Lung (tissue), 12 donors: ENCODE measurements around the gene ARHGEF2. TPM values are rescaled to one million over a fixed set of nuclear protein-coding genes. Genes with fewer than 3 reads are reported as not detected.

Experiments used
- ATAC-seq: fragments of 200-7000 bp; cut with Tn5 transposase; one replicate; pipeline ENCODE4 v1.9.1; 2020; ENCODE audit warnings: moderate number of reproducible peaks; ENCODE audit not compliant: insufficient read depth, low FRiP score
- DNase-seq, 3 donors: peaks; one replicate each; pipeline ENCODE4 v3.0.0-alpha.2; 2013 to 2017
- H3K27ac ChIP-seq, 2 donors: one replicate each; pipeline ENCODE4 v1.5.1; 2013; ENCODE audit warnings: mild to moderate bottlenecking in 2 of 2, moderate library complexity in 2 of 2, control low read depth in 1 of 2, inconsistent platforms in 1 of 2, low read depth in 1 of 2, low read length in 1 of 2
- H3K27me3 ChIP-seq, 3 donors: one replicate each; pipeline ENCODE4 v1.5.1; 2013; ENCODE audit warnings: low read length in 2 of 3; ENCODE audit not compliant: control insufficient read depth in 3 of 3, insufficient read depth in 3 of 3
- H3K36me3 ChIP-seq, 4 donors: one replicate each; pipeline ENCODE4 v1.5.1; 2013; ENCODE audit warnings: low read length in 4 of 4, mild to moderate bottlenecking in 1 of 4, moderate library complexity in 1 of 4; ENCODE audit not compliant: control insufficient read depth in 4 of 4, insufficient read depth in 4 of 4
- H3K4me1 ChIP-seq, 5 donors: one replicate each; pipeline ENCODE4 v1.5.1; 2013; ENCODE audit warnings: low read length in 5 of 5, mild to moderate bottlenecking in 2 of 5, moderate library complexity in 1 of 5; ENCODE audit not compliant: control insufficient read depth in 5 of 5, insufficient read depth in 5 of 5
- H3K4me3 ChIP-seq: one replicate; pipeline ENCODE4 v1.5.1; 2013; ENCODE audit warnings: mild to moderate bottlenecking, control low read depth, moderate library complexity
- H3K9ac ChIP-seq, 2 donors: one replicate each; pipeline ENCODE4 v1.5.1; 2013; ENCODE audit warnings: low read length in 2 of 2, control low read depth in 1 of 2; ENCODE audit not compliant: insufficient read depth in 1 of 2
- H3K9me3 ChIP-seq, 4 donors: one replicate each; pipeline ENCODE4 v1.5.1; 2013; ENCODE audit warnings: low read length in 3 of 4, mild to moderate bottlenecking in 1 of 4, moderate library complexity in 1 of 4; ENCODE audit not compliant: control insufficient read depth in 4 of 4, insufficient read depth in 3 of 4
- CTCF ChIP-seq: IDR thresholded peaks from 2 replicates; pipeline ENCODE4 v1.5.1; 2012; ENCODE audit warnings: mild to moderate bottlenecking; ENCODE audit errors: control extremely low read depth, extremely low read depth
- WGBS, 2 donors: extraction: QIAGEN DNeasy Blood & Tissue Kit; methylation state at CpG; one replicate each; pipeline ENCODE4 v1.1.7; 2013; 5-methylcytosine and 5-hydroxymethylcytosine counted together
- polyA plus RNA-seq, 2 donors: library from polyadenylated mRNA; stranded (reverse); fragments of 200-250 nt; gene quantifications; one replicate each; pipeline ENCODE4 v1.2.1, GENCODE V29; 2013
- total RNA-seq, 2 donors: library from RNA; depleted of rRNA in 1 of 2; stranded (reverse); fragments of >200 nt in 1 of 2; gene quantifications; one replicate each; pipeline ENCODE4 v1.2.1, GENCODE V29; 2014 to 2021
- donor health status: control.
- donor health status: control.
- donor health status: Bipolar disorder and iron deficiency.
- donor health status: healthy.
- donor health status: DM: yes; HTN: yes; CAD: no.

The ARHGEF2 gene
- total and polyA plus RNA-seq, 4 donors = 72.0 to 289 (median 120) TPM

- H3K4me1 ChIP-seq = peaks cover 23 to 75% (median 42%) of the 10 kb centered on the region in 5 donors
- H3K9me3 ChIP-seq = no peaks in the 10 kb centered on the region
- H3K27ac ChIP-seq = peak overlapping the region; percentile 27 to 97
- peak overlapping the region; percentile 39 to 81 for H3K9ac ChIP-seq
- H3K27me3 ChIP-seq = no peaks in the 10 kb centered on the region
- no peak for ATAC-seq
- H3K4me3 ChIP-seq = peak overlapping the region; percentile 11
- WGBS, 2 donors = 23 to 26% methylated on average over 13 of the region's 13 CpGs
- no peak for TF ChIP-seq CTCF
- peaks cover 0 to 7% (median 1%) of the 10 kb centered on the region in 4 donors for H3K36me3 ChIP-seq
- DNase-seq = peak in 2 of 3 donors; percentile 60 to 69
Measured at GRCh38 chr1:155974208-155975115, 3.9 kb downstream of the ARHGEF2 start.

GRCh38 chr1:155973723-155974122, 4.6 kb downstream of the ARHGEF2 start:
- 45 to 58% methylated on average over 3 of the region's 3 CpGs for WGBS, 2 donors
- Histone ChIP-seq H3K36me3 (peaks cover 0 to 13% (median 1%) of the 10 kb centered on the region in 4 donors), H3K9me3 (no peaks in the 10 kb centered on the region), H3K4me1 (peaks cover 25 to 75% (median 43%) of the 10 kb centered on the region in 5 donors), H3K27ac (peak overlapping the region in 1 of 2 donors; percentile 28), H3K27me3 (no peaks in the 10 kb centered on the region), H3K4me3 (no peak overlapping the region), H3K9ac (no peak overlapping the region)
- no peak for DNase-seq
- no peak for TF ChIP-seq CTCF
- ATAC-seq = no peak

- no peaks in the 10 kb centered on the region for H3K27me3 ChIP-seq
- H3K9me3 ChIP-seq = no peaks in the 10 kb centered on the region
- peaks cover 0 to 23% (median 3%) of the 10 kb centered on the region in 4 donors for H3K36me3 ChIP-seq
- TF ChIP-seq CTCF = no peak
- H3K4me3 ChIP-seq = no peak overlapping the region
- DNase-seq (no peak), ATAC-seq (no peak)
- H3K27ac ChIP-seq = peak overlapping the region in 1 of 2 donors; percentile 67
- H3K9ac ChIP-seq = no peak overlapping the region
- WGBS, 2 donors = 66 to 67% methylated on average over 9 of the region's 9 CpGs
- peaks cover 30 to 87% (median 53%) of the 10 kb centered on the region in 5 donors for H3K4me1 ChIP-seq
Measured at GRCh38 chr1:155971910-155972809, 6.2 kb downstream of the ARHGEF2 start.
